Stimulated activated CD8-positive, alpha-beta memory T cell treated with anti-CD3 and anti-CD28 coated beads, Interleukin-2, amount 100 ng/mL, for 48 hours (primary cell): Measurements from ENCODE around the gene HDHD2.
A peak's percentile ranks its signal among the peaks of the same experiment; 100 is the strongest.

Source experiments
- DNase-seq, 2 donors: peaks; one replicate each; pipeline ENCODE4 v3.0.0-alpha.2; 2020; ENCODE audit warnings: low read depth in 2 of 2

The HDHD2 gene

GRCh38 chr18:47146206-47146605 is 4.1 kb downstream of the HDHD2 start:
- no peak for DNase-seq

GRCh38 chr18:47143899-47144485 is 6.3 kb downstream of the HDHD2 start:
- DNase-seq: no peak

- no peak for DNase-seq
Measured at GRCh38 chr18:47143153-47143552, 7.1 kb downstream of the HDHD2 start.

GRCh38 chr18:47141289-47141688 is 9.0 kb downstream of the HDHD2 start:
- no peak for DNase-seq

GRCh38 chr18:47121146-47121545 is 29.2 kb downstream of the HDHD2 start:
- DNase-seq: no peak

GRCh38 chr18:47120428-47120827 is 29.9 kb downstream of the HDHD2 start:
- DNase-seq: no peak

GRCh38 chr18:47118981-47119380 is 31.3 kb downstream of the HDHD2 start:
- DNase-seq: no peak

- DNase-seq: no peak
Measured at GRCh38 chr18:47115205-47115604, 35.1 kb downstream of the HDHD2 start.

- DNase-seq: no peak
Measured at GRCh38 chr18:47113796-47114540, 36.3 kb downstream of the HDHD2 start.

GRCh38 chr18:47110492-47111274 is 39.6 kb downstream of the HDHD2 start:
- no peak for DNase-seq

GRCh38 chr18:47109720-47110119 is 40.6 kb downstream of the HDHD2 start:
- no peak for DNase-seq

- DNase-seq: no peak
Measured at GRCh38 chr18:47108998-47109405, 41.3 kb downstream of the HDHD2 start.

- no peak for DNase-seq
Measured at GRCh38 chr18:47108373-47108772, 41.9 kb downstream of the HDHD2 start.

GRCh38 chr18:47100212-47100831 is 50.0 kb downstream of the HDHD2 start:
- DNase-seq: peak; percentile 24 to 40

GRCh38 chr18:47095810-47096209 is 54.5 kb downstream of the HDHD2 start:
- no peak for DNase-seq

- no peak for DNase-seq
Measured at GRCh38 chr18:47087676-47088075, 62.6 kb downstream of the HDHD2 start.

GRCh38 chr18:47081578-47081977 is 68.7 kb downstream of the HDHD2 start:
- DNase-seq: no peak

- no peak for DNase-seq
Measured at GRCh38 chr18:47080872-47081271, 69.4 kb downstream of the HDHD2 start.

- no peak for DNase-seq
Measured at GRCh38 chr18:47077111-47077510, 73.2 kb downstream of the HDHD2 start.

- DNase-seq: no peak
Measured at GRCh38 chr18:47075098-47075883, 75.0 kb downstream of the HDHD2 start.

GRCh38 chr18:47067648-47068047 is 82.7 kb downstream of the HDHD2 start:
- no peak for DNase-seq

- no peak for DNase-seq
Measured at GRCh38 chr18:47063096-47063495, 87.2 kb downstream of the HDHD2 start.
